Activated gamma-delta T cell treated with anti-CD3 and anti-CD28 coated beads, Interleukin-2, amount 50 U/mL, for 16 hours (primary cell): Measurements from ENCODE around the gene HRH2.

Experiments used
- DNase-seq: peaks from one replicate; pipeline ENCODE4 v3.0.0-alpha.2; 2020; ENCODE audit warnings: low read depth

The HRH2 gene

GRCh38 chr5:175692996-175693710 lies 35.3 kb downstream of the HRH2 start:
- no peak for DNase-seq

- DNase-seq: no peak
These were observed 35.9 kb downstream of the HRH2 start for GRCh38 chr5:175693741-175694140.

- no peak for DNase-seq
These were observed 36.7 kb downstream of the HRH2 start for GRCh38 chr5:175694371-175695160.

GRCh38 chr5:175695161-175696126 lies 37.6 kb downstream of the HRH2 start:
- no peak for DNase-seq

- DNase-seq: peak; percentile 25
These were observed 38.4 kb downstream of the HRH2 start for GRCh38 chr5:175696139-175696854.

GRCh38 chr5:175696855-175697198 lies 39.0 kb downstream of the HRH2 start:
- no peak for DNase-seq

- no peak for DNase-seq
These were observed 40.0 kb downstream of the HRH2 start for GRCh38 chr5:175697846-175698245.

GRCh38 chr5:175698401-175699115 lies 40.7 kb downstream of the HRH2 start:
- no peak for DNase-seq

- DNase-seq: no peak
These were observed 43.1 kb downstream of the HRH2 start for GRCh38 chr5:175700991-175701390.

GRCh38 chr5:175701797-175702196 lies 43.9 kb downstream of the HRH2 start:
- no peak for DNase-seq

- DNase-seq: no peak
These were observed 48.6 kb downstream of the HRH2 start for GRCh38 chr5:175706499-175706898.

GRCh38 chr5:175707751-175708375 lies 50.0 kb downstream of the HRH2 start:
- no peak for DNase-seq

- DNase-seq: no peak
These were observed 51.5 kb downstream of the HRH2 start for GRCh38 chr5:175709276-175709781.

- no peak for DNase-seq
These were observed 52.5 kb downstream of the HRH2 start for GRCh38 chr5:175710326-175710725.

- DNase-seq: no peak
These were observed 53.2 kb downstream of the HRH2 start for GRCh38 chr5:175711031-175711430.

GRCh38 chr5:175711472-175712312 lies 53.8 kb downstream of the HRH2 start:
- DNase-seq: no peak

- no peak for DNase-seq
These were observed 54.4 kb downstream of the HRH2 start for GRCh38 chr5:175712313-175712680.

- DNase-seq: no peak
These were observed 54.8 kb downstream of the HRH2 start for GRCh38 chr5:175712681-175713085.

- no peak for DNase-seq
These were observed 56.1 kb downstream of the HRH2 start for GRCh38 chr5:175713930-175714329.
